ENCODE measurements around the gene TRAF3IP3.

The TRAF3IP3 gene

GRCh38 chr1:209727286-209727685 is 28.6 kb upstream of the TRAF3IP3 start:
- Mint-ChIP-seq H3K27ac (no peak overlapping the region), H3K4me1 (ENCODE audit: low read depth) (peaks cover 28% of the 10 kb centered on the region), H3K27me3 (ENCODE audit: low read depth) (no peaks in the 10 kb centered on the region), H3K9me3 (no peaks in the 10 kb centered on the region), H3K36me3 (ENCODE audit: low read depth) (no peaks in the 10 kb centered on the region), H3K4me3 (no peak overlapping the region)
- no peak for DNase-seq (ENCODE audit: low spot score)

GRCh38 chr1:209727785-209728184 is 28.1 kb upstream of the TRAF3IP3 start:
- H3K27me3 Mint-ChIP-seq (ENCODE audit: low read depth): no peaks in the 10 kb centered on the region
- DNase-seq (ENCODE audit: low spot score): no peak
- no peaks in the 10 kb centered on the region for H3K36me3 Mint-ChIP-seq (ENCODE audit: low read depth)
- H3K9me3 Mint-ChIP-seq: no peaks in the 10 kb centered on the region
- peaks cover 28% of the 10 kb centered on the region for H3K4me1 Mint-ChIP-seq (ENCODE audit: low read depth)
- H3K27ac Mint-ChIP-seq: no peak overlapping the region
- no peak overlapping the region for H3K4me3 Mint-ChIP-seq

GRCh38 chr1:209728466-209728865 is 27.4 kb upstream of the TRAF3IP3 start:
- H3K27me3 Mint-ChIP-seq (ENCODE audit: low read depth): no peaks in the 10 kb centered on the region
- no peaks in the 10 kb centered on the region for H3K36me3 Mint-ChIP-seq (ENCODE audit: low read depth)
- no peak for DNase-seq (ENCODE audit: low spot score)
- no peak overlapping the region for H3K27ac Mint-ChIP-seq
- H3K9me3 Mint-ChIP-seq: no peaks in the 10 kb centered on the region
- peaks cover 27% of the 10 kb centered on the region for H3K4me1 Mint-ChIP-seq (ENCODE audit: low read depth)
- no peak overlapping the region for H3K4me3 Mint-ChIP-seq

- H3K4me1 Mint-ChIP-seq (ENCODE audit: low read depth): peaks cover 21% of the 10 kb centered on the region
- no peaks in the 10 kb centered on the region for H3K36me3 Mint-ChIP-seq (ENCODE audit: low read depth)
- no peaks in the 10 kb centered on the region for H3K9me3 Mint-ChIP-seq
- H3K4me3 Mint-ChIP-seq: no peak overlapping the region
- no peaks in the 10 kb centered on the region for H3K27me3 Mint-ChIP-seq (ENCODE audit: low read depth)
- no peak overlapping the region for H3K27ac Mint-ChIP-seq
- DNase-seq (ENCODE audit: low spot score): no peak
Observed at GRCh38 chr1:209729436-209729835, 26.4 kb upstream of the TRAF3IP3 start.

GRCh38 chr1:209732725-209733124 is 23.1 kb upstream of the TRAF3IP3 start:
- Mint-ChIP-seq H3K27me3 (ENCODE audit: low read depth) (no peaks in the 10 kb centered on the region), H3K27ac (no peak overlapping the region), H3K4me3 (no peak overlapping the region)

GRCh38 chr1:209733409-209734192 is 22.3 kb upstream of the TRAF3IP3 start:
- Mint-ChIP-seq H3K36me3 (ENCODE audit: low read depth) (no peaks in the 10 kb centered on the region), H3K4me3 (no peak overlapping the region), H3K27ac (no peak overlapping the region), H3K4me1 (ENCODE audit: low read depth) (peaks cover 26% of the 10 kb centered on the region), H3K27me3 (ENCODE audit: low read depth) (no peaks in the 10 kb centered on the region), H3K9me3 (no peaks in the 10 kb centered on the region)
- no peak for DNase-seq (ENCODE audit: low spot score)

More at GRCh38 chr1:209732725-209733124, 23.1 kb upstream of the TRAF3IP3 start:
- Mint-ChIP-seq H3K9me3 (no peaks in the 10 kb centered on the region), H3K4me1 (ENCODE audit: low read depth) (peaks cover 27% of the 10 kb centered on the region), H3K36me3 (ENCODE audit: low read depth) (no peaks in the 10 kb centered on the region)
- no peak for DNase-seq (ENCODE audit: low spot score)

GRCh38 chr1:209736490-209737117 is 19.2 kb upstream of the TRAF3IP3 start:
- peaks cover 24% of the 10 kb centered on the region for H3K4me1 Mint-ChIP-seq (ENCODE audit: low read depth)
- no peak for DNase-seq (ENCODE audit: low spot score)
- no peak overlapping the region for H3K27ac Mint-ChIP-seq
- H3K4me3 Mint-ChIP-seq: peak overlapping the region; percentile 19
- no peaks in the 10 kb centered on the region for H3K36me3 Mint-ChIP-seq (ENCODE audit: low read depth)
- no peaks in the 10 kb centered on the region for H3K27me3 Mint-ChIP-seq (ENCODE audit: low read depth)
- no peaks in the 10 kb centered on the region for H3K9me3 Mint-ChIP-seq

- Mint-ChIP-seq H3K9me3 (no peaks in the 10 kb centered on the region), H3K27ac (no peak overlapping the region), H3K4me3 (no peak overlapping the region), H3K36me3 (ENCODE audit: low read depth) (no peaks in the 10 kb centered on the region), H3K4me1 (ENCODE audit: low read depth) (peaks cover 28% of the 10 kb centered on the region), H3K27me3 (ENCODE audit: low read depth) (no peaks in the 10 kb centered on the region)
- DNase-seq (ENCODE audit: low spot score): no peak
Observed at GRCh38 chr1:209737118-209737505, 18.7 kb upstream of the TRAF3IP3 start.

- H3K4me1 Mint-ChIP-seq (ENCODE audit: low read depth): peaks cover 36% of the 10 kb centered on the region
- H3K27ac Mint-ChIP-seq: no peak overlapping the region
- H3K4me3 Mint-ChIP-seq: no peak overlapping the region
- no peaks in the 10 kb centered on the region for H3K9me3 Mint-ChIP-seq
- H3K27me3 Mint-ChIP-seq (ENCODE audit: low read depth): no peaks in the 10 kb centered on the region
- no peaks in the 10 kb centered on the region for H3K36me3 Mint-ChIP-seq (ENCODE audit: low read depth)
- DNase-seq (ENCODE audit: low spot score): no peak
Observed at GRCh38 chr1:209738270-209738669, 17.6 kb upstream of the TRAF3IP3 start.

GRCh38 chr1:209741193-209741592 is 14.7 kb upstream of the TRAF3IP3 start:
- H3K4me3 Mint-ChIP-seq: no peak overlapping the region
- no peaks in the 10 kb centered on the region for H3K27me3 Mint-ChIP-seq (ENCODE audit: low read depth)
- H3K27ac Mint-ChIP-seq: no peak overlapping the region
- peaks cover 33% of the 10 kb centered on the region for H3K4me1 Mint-ChIP-seq (ENCODE audit: low read depth)
- no peaks in the 10 kb centered on the region for H3K9me3 Mint-ChIP-seq
- DNase-seq (ENCODE audit: low spot score): no peak
- H3K36me3 Mint-ChIP-seq (ENCODE audit: low read depth): no peaks in the 10 kb centered on the region

- Mint-ChIP-seq H3K27me3 (ENCODE audit: low read depth) (no peaks in the 10 kb centered on the region), H3K27ac (peak overlapping the region; percentile 57), H3K36me3 (ENCODE audit: low read depth) (no peaks in the 10 kb centered on the region), H3K4me3 (no peak overlapping the region), H3K9me3 (no peaks in the 10 kb centered on the region), H3K4me1 (ENCODE audit: low read depth) (peaks cover 32% of the 10 kb centered on the region)
- no peak for DNase-seq (ENCODE audit: low spot score)
Observed at GRCh38 chr1:209741889-209742288, 14.0 kb upstream of the TRAF3IP3 start.

GRCh38 chr1:209742409-209743144 is 13.3 kb upstream of the TRAF3IP3 start:
- H3K4me1 Mint-ChIP-seq (ENCODE audit: low read depth): peaks cover 35% of the 10 kb centered on the region
- no peaks in the 10 kb centered on the region for H3K36me3 Mint-ChIP-seq (ENCODE audit: low read depth)
- no peak overlapping the region for H3K4me3 Mint-ChIP-seq
- no peak for DNase-seq (ENCODE audit: low spot score)
- H3K27ac Mint-ChIP-seq: peak overlapping the region; percentile 39
- H3K27me3 Mint-ChIP-seq (ENCODE audit: low read depth): no peaks in the 10 kb centered on the region
- H3K9me3 Mint-ChIP-seq: no peaks in the 10 kb centered on the region

- Mint-ChIP-seq H3K9me3 (no peaks in the 10 kb centered on the region), H3K27ac (peak overlapping the region; percentile 39), H3K36me3 (ENCODE audit: low read depth) (no peaks in the 10 kb centered on the region), H3K27me3 (ENCODE audit: low read depth) (no peaks in the 10 kb centered on the region), H3K4me3 (no peak overlapping the region), H3K4me1 (ENCODE audit: low read depth) (peaks cover 41% of the 10 kb centered on the region)
- no peak for DNase-seq (ENCODE audit: low spot score)
Observed at GRCh38 chr1:209743145-209743482, 12.7 kb upstream of the TRAF3IP3 start.

- no peak for DNase-seq (ENCODE audit: low spot score)
- no peak overlapping the region for H3K4me3 Mint-ChIP-seq
- H3K4me1 Mint-ChIP-seq (ENCODE audit: low read depth): peaks cover 64% of the 10 kb centered on the region
- H3K27me3 Mint-ChIP-seq (ENCODE audit: low read depth): no peaks in the 10 kb centered on the region
- H3K27ac Mint-ChIP-seq: peak overlapping the region; percentile 61
- H3K9me3 Mint-ChIP-seq: no peaks in the 10 kb centered on the region
- H3K36me3 Mint-ChIP-seq (ENCODE audit: low read depth): no peaks in the 10 kb centered on the region
Observed at GRCh38 chr1:209746451-209747165, 9.2 kb upstream of the TRAF3IP3 start.

All from T-helper 2 cell treated with Interferon-gamma antibody and Interleukin-4, amounts not matched to agents 5 μg/mL and 100 μg/mL, for 36 hours (primary cell).